Right atrium auricular region (tissue), 2 donors: ENCODE results near the gene KCNQ1. TPM values are rescaled to one million over a fixed set of nuclear protein-coding genes. Genes with fewer than 3 reads are reported as not detected.

Experiments
- DNase-seq: peaks from one replicate; pipeline ENCODE4 v3.0.0-alpha.2; 2019; ENCODE audit warnings: low spot score
- H3K27ac ChIP-seq, 2 donors: fragments of 200-600 bp; sonication (generic); 1 replicate in 1 of 2; 2 replicates in 1 of 2; pipeline ENCODE4 v1.5.1; 2016 to 2019
- H3K27me3 ChIP-seq, 2 donors: fragments of 200-600 bp; sonication (generic); one replicate each; pipeline versions ENCODE4 v1.5.1 to v1.6.0; 2017 to 2019
- H3K36me3 ChIP-seq: fragments of 200-600 bp; sonication (generic); one replicate; pipeline ENCODE4 v1.5.1; 2016
- H3K4me1 ChIP-seq, 2 donors: fragments of 200-600 bp; sonication (generic); one replicate each; pipeline versions ENCODE4 v1.5.1 to v1.6.0; 2017 to 2019
- H3K4me3 ChIP-seq, 2 donors: fragments of 200-600 bp; sonication (generic); 1 replicate in 1 of 2; 2 replicates in 1 of 2; pipeline ENCODE4 v1.5.1; 2017 to 2019; ENCODE audit warnings: mild to moderate bottlenecking in 1 of 2, moderate library complexity in 1 of 2
- H3K9me3 ChIP-seq, 2 donors: fragments of 200-600 bp; sonication (generic); one replicate each; pipeline ENCODE4 v1.5.1; 2019
- total RNA-seq, 2 donors: library from RNA; depleted of rRNA; stranded (reverse); fragments of >200 nt; gene quantifications; one replicate each; pipeline ENCODE4 v1.1.0, GENCODE V29; 2016
- TF ChIP-seq, protein P1 (sequence below), 2 donors: fragments of 200-600 bp; sonication (generic); IDR thresholded peaks; one replicate each; pipeline ENCODE4 v1.5.1; 2019; ENCODE audit warnings: antibody characterized with exemption in 2 of 2

Gene KCNQ1
- total RNA-seq, 2 donors from 2014 or later, result 12.7 to 25.1 TPM

DNA sequence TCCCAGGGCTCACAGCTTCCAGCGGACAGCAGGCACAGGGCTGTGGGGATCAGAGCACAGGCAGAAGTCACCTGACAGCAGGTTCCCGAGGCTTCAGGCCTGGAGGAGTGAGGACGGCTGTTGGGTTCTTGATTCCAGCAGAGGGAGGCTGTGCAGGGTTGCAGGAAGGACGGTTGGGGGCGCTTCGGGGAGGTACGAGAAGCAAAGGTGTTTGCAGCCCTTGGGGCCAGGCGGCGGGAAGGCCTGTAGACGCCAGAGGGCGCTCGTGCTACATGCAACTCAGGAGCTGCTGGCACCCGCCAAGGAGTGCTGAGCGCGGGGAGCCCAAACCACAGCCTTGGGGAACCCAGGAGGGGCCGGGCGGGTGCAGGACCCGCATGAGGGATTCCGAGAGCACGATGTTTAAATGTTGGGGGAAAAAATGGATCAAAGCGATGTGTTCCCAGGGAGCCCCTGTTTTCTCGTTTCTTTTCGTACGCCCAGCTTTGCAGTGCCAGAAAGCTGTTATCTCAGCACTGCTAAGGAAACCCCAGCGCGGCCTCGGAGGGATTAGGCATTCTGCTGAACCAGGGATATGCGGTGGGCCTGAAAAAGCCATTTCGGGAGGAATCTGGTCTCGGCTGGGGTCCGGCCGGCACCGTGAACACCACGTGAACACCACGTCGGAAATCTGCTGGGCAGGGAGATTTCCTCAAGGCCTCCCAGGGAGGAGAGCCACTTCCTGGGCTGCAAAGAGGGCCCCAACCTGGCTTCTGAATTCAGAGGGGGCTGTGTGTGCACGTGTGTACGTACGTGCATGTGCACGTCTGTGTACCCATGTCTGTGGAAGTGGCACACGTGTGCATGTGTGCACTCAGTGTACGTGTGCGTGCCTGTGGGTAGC lies 88.1 kb downstream of the KCNQ1 start:
- H3K4me3 ChIP-seq, result peak overlapping the region in 1 of 2 donors; percentile 34
- no peaks in the 10 kb centered on the region for H3K27me3 ChIP-seq
- DNase-seq, result peak; percentile 89
- peak overlapping the region; percentile 24 to 35 for H3K27ac ChIP-seq
- no peaks in the 10 kb centered on the region for H3K36me3 ChIP-seq
- TF ChIP-seq, protein P1, sequence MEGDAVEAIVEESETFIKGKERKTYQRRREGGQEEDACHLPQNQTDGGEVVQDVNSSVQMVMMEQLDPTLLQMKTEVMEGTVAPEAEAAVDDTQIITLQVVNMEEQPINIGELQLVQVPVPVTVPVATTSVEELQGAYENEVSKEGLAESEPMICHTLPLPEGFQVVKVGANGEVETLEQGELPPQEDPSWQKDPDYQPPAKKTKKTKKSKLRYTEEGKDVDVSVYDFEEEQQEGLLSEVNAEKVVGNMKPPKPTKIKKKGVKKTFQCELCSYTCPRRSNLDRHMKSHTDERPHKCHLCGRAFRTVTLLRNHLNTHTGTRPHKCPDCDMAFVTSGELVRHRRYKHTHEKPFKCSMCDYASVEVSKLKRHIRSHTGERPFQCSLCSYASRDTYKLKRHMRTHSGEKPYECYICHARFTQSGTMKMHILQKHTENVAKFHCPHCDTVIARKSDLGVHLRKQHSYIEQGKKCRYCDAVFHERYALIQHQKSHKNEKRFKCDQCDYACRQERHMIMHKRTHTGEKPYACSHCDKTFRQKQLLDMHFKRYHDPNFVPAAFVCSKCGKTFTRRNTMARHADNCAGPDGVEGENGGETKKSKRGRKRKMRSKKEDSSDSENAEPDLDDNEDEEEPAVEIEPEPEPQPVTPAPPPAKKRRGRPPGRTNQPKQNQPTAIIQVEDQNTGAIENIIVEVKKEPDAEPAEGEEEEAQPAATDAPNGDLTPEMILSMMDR (IDR thresholded peaks at IDR 0.05), result peak; percentile 99 to 100
- H3K9me3 ChIP-seq, result no peaks in the 10 kb centered on the region
- H3K4me1 ChIP-seq, result peaks cover 0 to 25% of the 10 kb centered on the region in 2 donors

DNA sequence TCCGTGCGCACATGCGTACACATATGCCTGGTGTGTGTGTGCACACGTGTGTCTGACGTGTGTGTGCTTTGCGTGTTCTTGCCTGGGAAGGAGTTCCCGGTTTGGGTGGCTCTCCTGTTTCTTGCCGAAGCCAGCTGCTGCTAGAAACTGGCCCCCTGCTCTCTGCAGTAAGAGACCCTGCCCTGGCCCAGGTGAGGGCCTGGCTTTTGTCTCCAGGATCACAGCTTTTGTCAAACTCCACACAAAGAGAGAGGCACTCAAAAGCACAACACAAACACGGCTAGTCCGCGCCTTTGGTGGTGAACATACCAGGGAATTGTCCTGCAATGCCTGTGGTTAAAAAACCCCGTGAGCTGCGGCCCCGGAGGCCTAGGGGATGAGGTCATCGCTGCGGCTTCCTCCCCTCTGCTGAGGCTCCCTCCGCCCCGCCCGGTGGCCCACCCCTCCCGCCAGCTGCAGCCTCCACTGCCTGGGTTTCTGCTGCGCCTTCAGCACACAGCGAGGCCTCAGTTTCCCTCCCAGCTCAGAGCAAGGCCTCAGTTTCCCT lies 88.9 kb downstream of the KCNQ1 start:
- peak overlapping the region in 1 of 2 donors; percentile 34 for H3K4me3 ChIP-seq

DNA sequence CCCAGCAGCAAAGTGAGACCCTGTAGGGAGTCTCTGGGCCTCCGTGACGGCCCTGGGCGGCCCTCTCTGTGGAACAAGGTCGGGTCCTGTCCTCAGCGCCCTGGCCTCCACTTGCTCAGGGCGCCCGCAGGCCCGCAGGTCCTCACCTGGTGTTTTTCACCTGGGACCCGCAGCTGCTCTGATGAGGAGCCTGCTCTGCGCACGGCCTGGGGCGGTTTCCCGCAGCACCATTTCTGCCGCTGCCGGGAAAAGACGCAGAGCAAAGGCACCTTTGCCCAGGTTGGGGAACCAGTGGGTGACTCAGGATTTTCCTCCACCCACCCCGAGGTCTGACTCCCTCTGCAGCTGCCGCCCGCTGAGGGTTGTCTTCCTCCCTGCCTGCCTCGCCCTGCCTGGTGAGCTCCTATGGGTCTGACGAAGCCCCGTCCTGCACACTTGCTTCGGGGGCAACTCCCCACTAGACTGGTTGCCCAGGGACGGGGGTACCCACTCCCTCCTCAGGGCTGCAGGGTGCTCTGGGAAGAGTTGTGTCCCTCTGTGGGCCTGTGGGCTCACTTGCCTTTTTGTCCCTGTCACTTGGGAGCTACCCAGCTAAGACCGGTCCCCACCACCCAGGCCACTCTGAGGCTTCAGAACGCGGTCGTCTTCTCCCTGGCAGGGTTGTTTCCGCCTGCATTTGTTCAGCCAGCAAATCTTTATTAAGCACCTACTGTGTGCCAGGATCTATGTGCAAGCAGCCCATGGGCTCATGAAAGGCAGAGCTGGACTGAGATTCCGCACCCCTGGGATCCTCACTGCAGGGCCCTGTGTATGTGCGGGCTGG lies 89.5 kb downstream of the KCNQ1 start:
- no peak for DNase-seq
- H3K27me3 ChIP-seq, result no peaks in the 10 kb centered on the region
- no peaks in the 10 kb centered on the region for H3K36me3 ChIP-seq
- H3K27ac ChIP-seq, result peak overlapping the region; percentile 24 to 35
- H3K9me3 ChIP-seq, result no peaks in the 10 kb centered on the region
- H3K4me1 ChIP-seq, result peaks cover 0 to 25% of the 10 kb centered on the region in 2 donors
- no peak overlapping the region for H3K4me3 ChIP-seq
- TF ChIP-seq, protein P1 (IDR thresholded peaks at IDR 0.05), result no peak

More for the DNA sequence above, 88.9 kb downstream of the KCNQ1 start:
- H3K27ac ChIP-seq, result peak overlapping the region; percentile 24 to 35
- no peaks in the 10 kb centered on the region for H3K9me3 ChIP-seq
- H3K27me3 ChIP-seq, result no peaks in the 10 kb centered on the region
- H3K4me1 ChIP-seq, result peaks cover 0 to 25% of the 10 kb centered on the region in 2 donors
- no peaks in the 10 kb centered on the region for H3K36me3 ChIP-seq
- DNase-seq, result peak; percentile 83
- TF ChIP-seq, protein P1 (IDR thresholded peaks at IDR 0.05), result no peak

DNA sequence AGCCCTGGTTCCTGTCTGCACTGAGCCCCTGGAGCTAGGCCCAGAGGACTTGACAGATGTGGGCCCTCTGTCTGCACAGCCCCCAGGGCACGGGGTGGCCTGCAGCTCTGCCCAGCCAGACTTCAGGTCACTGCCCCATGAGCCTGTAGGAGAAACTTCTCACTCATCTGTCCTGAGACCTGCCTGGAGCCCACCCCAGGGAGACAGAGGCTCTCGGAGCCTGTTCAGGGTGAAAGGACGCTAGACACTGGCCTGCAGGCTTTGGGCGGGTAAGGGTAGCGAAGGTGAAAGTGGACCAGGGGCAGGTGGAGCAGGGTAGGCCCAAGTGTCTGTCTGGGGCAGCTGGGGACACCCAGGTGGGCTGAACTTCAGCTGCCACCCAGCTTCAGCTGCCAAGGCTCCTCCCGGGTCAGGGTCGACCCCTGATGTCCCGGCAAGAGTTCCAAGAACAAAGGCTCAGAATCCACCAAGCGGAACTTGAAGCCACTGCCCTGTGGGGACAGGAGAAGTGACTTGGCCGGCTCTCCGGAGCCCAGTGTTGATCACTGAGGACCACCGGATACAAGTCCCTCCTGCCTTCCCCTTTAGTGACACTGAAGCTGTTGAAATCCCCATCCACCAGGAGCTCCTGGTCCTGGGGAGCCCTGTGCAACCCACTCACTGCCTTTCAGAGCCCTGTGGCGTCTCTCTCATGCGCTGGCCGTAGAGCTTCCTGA lies 90.3 kb downstream of the KCNQ1 start:
- TF ChIP-seq, protein P1 (IDR thresholded peaks at IDR 0.05), result no peak
- no peak overlapping the region for H3K27ac ChIP-seq
- no peak for DNase-seq

More for the DNA sequence above, 90.3 kb downstream of the KCNQ1 start:
- peaks cover 0 to 25% of the 10 kb centered on the region in 2 donors for H3K4me1 ChIP-seq
- H3K4me3 ChIP-seq, result no peak overlapping the region
- no peaks in the 10 kb centered on the region for H3K27me3 ChIP-seq
- H3K9me3 ChIP-seq, result no peaks in the 10 kb centered on the region
- H3K36me3 ChIP-seq, result no peaks in the 10 kb centered on the region
